GM18951 (cell line): ENCODE data around the gene TANGO2.

ENCODE experiments used
- POLR2A ChIP-seq: IDR thresholded peaks from 4 replicates; pipeline ENCODE4 v1.6.1; 2011; ENCODE audit warnings: mild to moderate bottlenecking; ENCODE audit not compliant: insufficient read length, insufficient read depth; ENCODE audit errors: extremely low read depth
- in situ Hi-C: fragments of 300-500 bp; cut with MboI; formaldehyde crosslinking; loops from one replicate; pipeline ENCODE4 v1.12.0; 2022; ENCODE audit warnings: low sequenced_read_pairs, mixed read lengths, inconsistent platforms; ENCODE audit not compliant: unreplicated experiment

TANGO2 gene

DNA sequence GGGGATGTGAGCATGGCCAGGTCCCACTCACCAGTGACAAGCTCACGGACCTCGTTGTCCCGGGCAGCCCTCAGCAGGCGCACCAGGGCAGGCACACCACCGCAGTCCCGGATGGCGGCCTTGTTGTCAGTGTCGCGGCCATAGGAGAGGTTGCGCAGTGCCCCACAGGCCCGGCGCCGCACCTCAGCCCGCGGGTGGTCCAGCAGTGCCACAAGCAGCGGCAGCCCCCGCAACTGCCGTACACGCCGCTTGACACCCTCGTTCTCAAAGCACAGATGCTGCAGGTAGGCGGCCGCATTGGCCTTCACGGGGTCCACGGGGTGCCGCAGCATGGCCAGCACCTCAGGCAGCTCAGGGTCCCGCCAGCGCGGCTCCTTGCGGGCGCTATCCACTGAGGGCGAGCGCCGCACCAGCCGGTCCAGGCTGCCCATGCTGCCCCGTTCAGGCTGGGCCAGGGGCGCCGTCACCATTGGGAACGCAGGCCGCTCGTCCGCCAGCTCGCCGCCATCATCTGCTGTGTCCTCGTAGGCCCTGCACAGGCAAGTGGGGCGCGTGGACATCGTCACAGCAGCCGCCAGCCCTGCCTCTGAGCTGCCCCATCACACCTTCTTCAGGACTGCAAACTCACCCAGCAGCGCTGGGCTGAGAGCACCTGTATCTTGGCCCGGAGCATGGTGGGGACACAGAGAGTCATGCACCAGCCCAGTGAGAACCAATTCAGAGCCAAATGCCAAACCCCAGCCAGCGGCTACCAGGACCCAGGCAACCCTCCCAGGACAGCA is 41.0 kb upstream of the TANGO2 start:
- no peak for TF ChIP-seq POLR2A
- in situ Hi-C loops: no loop called here

- in situ Hi-C loops: no loop called here
- TF ChIP-seq POLR2A: no peak
Measured at GRCh38 chr22:19980766-19981165, 40.1 kb upstream of the TANGO2 start.

GRCh38 chr22:19981171-19981960 is 39.5 kb upstream of the TANGO2 start:
- no peak for TF ChIP-seq POLR2A
- in situ Hi-C loops: no loop called here

DNA sequence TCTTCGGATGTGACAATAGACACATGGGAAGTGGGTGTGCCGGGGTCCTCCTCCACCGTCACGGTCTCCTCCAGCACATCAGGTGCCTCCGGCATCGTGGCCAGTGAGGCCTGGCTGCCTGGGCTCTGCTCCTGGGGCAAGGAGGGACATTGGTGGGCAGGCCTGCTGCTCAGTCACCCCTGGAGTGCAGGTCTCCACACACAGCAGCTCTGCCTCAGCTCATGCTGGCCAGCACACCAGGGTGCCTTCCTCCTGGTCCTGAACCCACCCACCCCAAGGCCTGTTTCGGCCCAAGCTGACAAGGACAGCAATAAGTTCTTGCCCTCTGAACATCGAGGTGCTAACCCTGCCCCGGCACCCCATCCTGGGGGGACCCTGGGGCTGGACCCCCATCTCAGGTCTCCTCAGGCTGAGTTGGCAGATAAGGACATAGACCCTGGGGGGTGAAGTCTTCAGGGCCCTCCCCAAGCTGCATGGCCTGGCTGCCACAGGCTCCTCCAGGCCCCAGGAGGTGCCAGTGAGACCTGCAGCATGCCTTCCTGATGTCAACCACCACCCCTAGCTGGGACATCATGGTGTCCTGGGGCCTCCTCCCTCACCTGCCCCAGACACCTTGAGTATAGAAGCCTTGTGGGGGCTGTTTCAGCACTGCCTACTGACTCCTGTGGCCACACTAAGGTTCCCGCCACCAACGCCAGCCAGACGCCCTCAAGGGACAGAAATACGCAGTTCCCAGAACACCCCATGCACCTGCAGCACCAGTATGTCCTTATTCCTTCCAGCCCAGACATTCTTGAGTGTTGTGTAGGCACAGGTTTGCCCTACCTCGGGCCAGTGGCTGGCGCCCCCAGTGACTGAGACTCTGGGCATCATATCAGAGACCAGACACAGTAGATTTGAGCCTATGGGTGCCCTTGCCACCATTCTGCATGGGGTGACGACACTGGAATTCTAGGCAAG is 38.7 kb upstream of the TANGO2 start:
- in situ Hi-C loops: no loop called here
- no peak for TF ChIP-seq POLR2A

DNA sequence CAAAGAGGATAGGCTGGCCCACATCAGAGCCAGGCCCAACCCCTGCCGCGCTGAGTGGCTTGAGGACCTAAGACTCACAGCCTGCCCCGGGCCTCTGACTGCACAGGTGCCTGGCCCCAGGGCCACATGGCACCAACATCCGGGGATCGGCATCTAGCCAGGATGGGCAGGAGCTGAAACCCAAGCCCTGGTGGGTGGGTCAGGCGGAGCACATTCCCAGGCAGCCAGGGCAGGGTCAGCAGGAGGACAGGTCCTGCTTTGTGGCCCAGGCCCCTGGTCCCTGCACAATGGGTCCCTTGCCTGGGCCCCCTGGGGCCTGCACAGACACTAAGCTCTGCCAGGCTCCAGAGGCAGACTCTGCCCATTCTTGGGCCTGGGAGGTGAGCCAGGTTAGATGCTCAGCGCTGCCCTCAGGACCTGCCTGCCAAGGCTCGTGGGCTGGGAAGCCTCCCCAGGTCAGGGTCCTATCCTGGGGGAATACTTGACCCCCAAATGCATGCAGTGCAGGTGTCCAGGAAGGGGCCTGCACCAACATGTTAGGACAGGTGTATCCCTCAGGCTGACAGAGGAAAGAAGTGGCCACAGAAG is 37.8 kb upstream of the TANGO2 start:
- in situ Hi-C loops: no loop called here
- TF ChIP-seq POLR2A: no peak

DNA sequence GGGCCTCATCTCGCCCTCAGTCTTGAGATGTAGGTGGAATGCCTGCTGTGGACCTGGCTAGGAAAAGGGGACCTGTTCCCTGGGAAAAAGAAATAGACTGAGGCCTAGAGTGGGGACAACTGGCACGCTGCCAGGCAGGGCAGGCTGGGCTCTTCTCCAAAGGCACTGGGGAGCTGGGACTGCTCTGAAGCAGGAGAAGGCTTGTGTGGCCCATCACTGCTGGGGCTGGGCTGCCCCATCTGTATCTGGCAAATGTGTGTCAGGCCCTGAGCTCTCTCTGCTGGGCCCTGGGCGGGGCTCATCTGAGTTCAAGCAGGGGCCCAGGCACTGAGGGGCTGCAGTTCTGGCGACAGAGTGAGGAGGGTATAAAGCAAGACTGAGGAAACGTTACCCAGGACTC is 37.2 kb upstream of the TANGO2 start:
- no peak for TF ChIP-seq POLR2A
- in situ Hi-C loops: no loop called here

DNA sequence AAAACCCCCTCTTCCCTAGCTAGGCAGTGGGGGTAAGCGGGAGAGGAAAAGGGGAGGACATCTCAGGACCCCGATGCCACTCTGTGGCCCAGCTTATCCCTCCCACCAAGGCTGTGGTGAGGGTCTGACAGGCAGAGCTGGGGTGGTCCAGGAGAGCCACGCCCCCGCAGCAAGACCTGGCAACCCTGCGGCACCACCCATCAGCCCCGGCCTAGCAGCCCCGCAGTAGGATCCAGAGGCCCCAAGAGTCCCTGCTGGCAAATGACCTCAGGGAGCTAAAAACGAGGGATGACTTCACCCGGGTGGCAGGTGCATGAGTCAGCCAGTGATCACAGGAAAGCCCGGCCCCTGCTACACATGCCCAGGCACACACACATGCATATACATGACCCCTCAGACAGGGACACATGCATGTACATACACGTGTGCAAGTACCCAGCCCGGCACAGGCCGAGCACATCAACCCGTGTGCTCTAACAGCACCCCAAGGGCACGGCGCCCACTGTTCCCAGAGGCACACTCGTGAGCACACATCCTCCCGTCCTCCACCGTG is 36.6 kb upstream of the TANGO2 start:
- in situ Hi-C loops: no loop called here
- TF ChIP-seq POLR2A: no peak

- in situ Hi-C loops: no loop called here
- TF ChIP-seq POLR2A: no peak
Measured at GRCh38 chr22:19984851-19985811, 35.8 kb upstream of the TANGO2 start.

- in situ Hi-C loops: no loop called here
- no peak for TF ChIP-seq POLR2A
Measured at GRCh38 chr22:19986011-19986409, 34.9 kb upstream of the TANGO2 start.

DNA sequence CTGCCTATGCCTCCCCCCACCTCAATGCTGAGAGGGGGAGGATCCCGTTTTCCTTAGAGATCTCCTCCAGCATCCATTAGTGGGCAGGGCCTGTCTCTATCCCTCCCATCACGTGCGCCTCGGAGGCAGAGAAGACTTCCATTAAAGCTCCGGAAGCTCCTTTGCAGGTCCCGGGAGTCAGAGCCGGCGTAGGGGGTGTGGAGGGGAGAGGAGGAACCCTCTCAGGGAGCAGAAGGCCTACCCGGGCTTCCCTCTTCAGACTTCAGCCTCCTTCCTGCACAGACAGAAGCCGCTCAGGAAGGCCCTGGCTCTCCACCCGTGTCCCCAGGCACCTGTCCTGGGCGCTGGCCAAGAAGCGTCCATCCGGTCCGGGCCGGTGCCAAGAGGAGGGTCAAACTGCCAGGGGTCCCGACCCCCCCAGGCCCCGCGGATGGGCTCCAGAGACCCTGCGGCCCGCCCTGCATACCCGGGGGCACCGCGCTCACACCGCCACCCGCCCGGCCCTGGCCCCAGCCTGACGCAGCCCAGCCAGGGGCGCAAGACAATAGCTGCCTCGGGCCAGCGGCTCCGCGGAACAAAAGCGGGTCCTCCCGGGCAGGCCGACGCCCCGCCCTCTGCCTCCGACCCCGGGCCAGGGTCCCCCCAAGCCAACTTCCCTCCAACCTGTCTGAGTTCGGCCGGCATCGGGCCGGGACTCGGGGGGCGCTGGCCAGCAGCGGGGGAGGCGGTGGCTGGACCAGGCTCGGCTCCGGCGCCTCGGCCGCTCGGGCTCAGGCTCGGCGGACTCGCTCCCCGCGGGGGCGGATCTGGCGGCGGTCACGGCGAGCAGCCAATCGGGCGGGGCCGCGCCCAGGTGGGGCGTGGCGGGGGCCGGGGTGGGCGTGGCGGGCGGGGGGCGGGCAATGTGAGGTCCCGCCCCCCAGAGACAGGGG is 34.2 kb upstream of the TANGO2 start:
- TF ChIP-seq POLR2A: no peak

More for the DNA sequence above, 34.2 kb upstream of the TANGO2 start:
- in situ Hi-C loops: no loop called here
